Activated naive CD8-positive, alpha-beta T cell treated with anti-CD3 and anti-CD28 coated beads for 36 hours (primary cell): ENCODE results near the gene GSTM3. TPM values are rescaled to one million over a fixed set of nuclear protein-coding genes. Genes with fewer than 3 reads are reported as not detected.
"Not testable (repeated sequence)": the region's sequence is repeated elsewhere in the genome, so short reads cannot be mapped to it uniquely, and the experiment has no call there.

Experiments
- DNase-seq: peaks from one replicate; pipeline ENCODE4 v3.0.0; 2021
- H3K27ac Mint-ChIP-seq: one replicate; pipeline ENCODE4 v1.8.0; 2022; ENCODE audit warnings: mild to moderate bottlenecking, moderate library complexity, mixed read lengths
- H3K27me3 Mint-ChIP-seq: one replicate; pipeline ENCODE4 v1.8.0; 2022; ENCODE audit warnings: mild to moderate bottlenecking, mixed read lengths
- H3K36me3 Mint-ChIP-seq: one replicate; pipeline ENCODE4 v1.8.0; 2021; ENCODE audit warnings: mild to moderate bottlenecking, mixed read lengths
- H3K4me1 Mint-ChIP-seq: one replicate; pipeline ENCODE4 v1.8.0; 2021; ENCODE audit warnings: mixed read lengths
- H3K4me3 Mint-ChIP-seq: one replicate; pipeline ENCODE4 v1.8.0; 2022; ENCODE audit warnings: mild to moderate bottlenecking, moderate library complexity, mixed read lengths
- H3K9me3 Mint-ChIP-seq: one replicate; pipeline ENCODE4 v1.8.0; 2022; ENCODE audit warnings: mixed read lengths
- total RNA-seq, 2 experiments: library from RNA; stranded (reverse); gene quantifications; one replicate each; pipeline ENCODE4 v1.2.3, GENCODE V29; 2021

The GSTM3 gene
- total RNA-seq, 2 experiments from 2014 or later = 21.4 to 25.4 TPM

- no peak for DNase-seq
Observed at GRCh38 chr1:109713636-109714035, 27.2 kb downstream of the GSTM3 start.

GRCh38 chr1:109712321-109712864, 28.4 kb downstream of the GSTM3 start:
- Mint-ChIP-seq H3K27ac (no peak overlapping the region), H3K9me3 (peaks cover 9% of the 10 kb centered on the region), H3K4me1 (no peaks in the 10 kb centered on the region), H3K4me3 (no peak overlapping the region), H3K27me3 (peaks cover 9% of the 10 kb centered on the region), H3K36me3 (no peaks in the 10 kb centered on the region)
- DNase-seq = no peak

More at GRCh38 chr1:109713636-109714035, 27.2 kb downstream of the GSTM3 start:
- Mint-ChIP-seq H3K4me1 (no peaks in the 10 kb centered on the region), H3K27ac (no peak overlapping the region), H3K4me3 (no peak overlapping the region), H3K9me3 (peaks cover 6% of the 10 kb centered on the region), H3K36me3 (no peaks in the 10 kb centered on the region), H3K27me3 (peaks cover 9% of the 10 kb centered on the region)

GRCh38 chr1:109711593-109712320, 29.1 kb downstream of the GSTM3 start, which contains the start of gene GSTM5:
Gene GSTM5, plus strand, starts transcription at chr1:109712251. Its CDS starts 62 bp downstream, at chr1:109712313.
- not testable (repeated sequence) for H3K27ac Mint-ChIP-seq, H3K4me3 Mint-ChIP-seq

GRCh38 chr1:109709822-109710221, 31.0 kb downstream of the GSTM3 start:
- H3K4me3 Mint-ChIP-seq, H3K27me3 Mint-ChIP-seq, DNase-seq, H3K36me3 Mint-ChIP-seq, H3K27ac Mint-ChIP-seq, H3K4me1 Mint-ChIP-seq, H3K9me3 Mint-ChIP-seq: not testable (repeated sequence)

More at GRCh38 chr1:109711593-109712320, 29.1 kb downstream of the GSTM3 start, which contains the start of gene GSTM5:
- not testable (repeated sequence) for H3K27me3 Mint-ChIP-seq, H3K36me3 Mint-ChIP-seq, DNase-seq, H3K9me3 Mint-ChIP-seq, H3K4me1 Mint-ChIP-seq

- H3K4me3 Mint-ChIP-seq, H3K36me3 Mint-ChIP-seq, H3K4me1 Mint-ChIP-seq, H3K27me3 Mint-ChIP-seq, DNase-seq, H3K27ac Mint-ChIP-seq, H3K9me3 Mint-ChIP-seq: not testable (repeated sequence)
Observed at GRCh38 chr1:109708949-109709348, 31.9 kb downstream of the GSTM3 start.

GRCh38 chr1:109705411-109705810, 35.4 kb downstream of the GSTM3 start:
- Mint-ChIP-seq H3K4me3 (no peak overlapping the region), H3K27ac (no peak overlapping the region), H3K36me3 (no peaks in the 10 kb centered on the region), H3K4me1 (no peaks in the 10 kb centered on the region), H3K27me3 (peaks cover 2% of the 10 kb centered on the region), H3K9me3 (peaks cover 12% of the 10 kb centered on the region)
- DNase-seq = no peak

- H3K4me3 Mint-ChIP-seq = no peak overlapping the region
- no peaks in the 10 kb centered on the region for H3K36me3 Mint-ChIP-seq
- peaks cover 2% of the 10 kb centered on the region for H3K27me3 Mint-ChIP-seq
- H3K27ac Mint-ChIP-seq = no peak overlapping the region
- peaks cover 7% of the 10 kb centered on the region for H3K9me3 Mint-ChIP-seq
- H3K4me1 Mint-ChIP-seq = no peaks in the 10 kb centered on the region
- no peak for DNase-seq
Observed at GRCh38 chr1:109704173-109704572, 36.7 kb downstream of the GSTM3 start.

- H3K9me3 Mint-ChIP-seq, H3K4me1 Mint-ChIP-seq, H3K4me3 Mint-ChIP-seq, H3K36me3 Mint-ChIP-seq, H3K27me3 Mint-ChIP-seq, H3K27ac Mint-ChIP-seq, DNase-seq: not testable (repeated sequence)
Observed at GRCh38 chr1:109702940-109703339, 37.9 kb downstream of the GSTM3 start.

GRCh38 chr1:109697861-109698260, 43.0 kb downstream of the GSTM3 start:
- not testable (repeated sequence) for H3K9me3 Mint-ChIP-seq, H3K27me3 Mint-ChIP-seq, DNase-seq, H3K4me1 Mint-ChIP-seq, H3K36me3 Mint-ChIP-seq, H3K27ac Mint-ChIP-seq, H3K4me3 Mint-ChIP-seq

GRCh38 chr1:109697066-109697465, 43.8 kb downstream of the GSTM3 start:
- Mint-ChIP-seq H3K36me3 (no peaks in the 10 kb centered on the region), H3K27ac (no peak overlapping the region), H3K27me3 (no peaks in the 10 kb centered on the region), H3K4me3 (no peak overlapping the region), H3K4me1 (no peaks in the 10 kb centered on the region), H3K9me3 (no peaks in the 10 kb centered on the region)
- no peak for DNase-seq

GRCh38 chr1:109695138-109695537, 45.7 kb downstream of the GSTM3 start:
- not testable (repeated sequence) for H3K36me3 Mint-ChIP-seq, H3K4me3 Mint-ChIP-seq, DNase-seq, H3K27ac Mint-ChIP-seq, H3K4me1 Mint-ChIP-seq, H3K27me3 Mint-ChIP-seq, H3K9me3 Mint-ChIP-seq

- H3K4me1 Mint-ChIP-seq, H3K4me3 Mint-ChIP-seq, H3K27ac Mint-ChIP-seq, H3K27me3 Mint-ChIP-seq, H3K36me3 Mint-ChIP-seq, H3K9me3 Mint-ChIP-seq, DNase-seq: not testable (repeated sequence)
Observed at GRCh38 chr1:109694400-109694799, 46.4 kb downstream of the GSTM3 start.

GRCh38 chr1:109691759-109692158, 49.1 kb downstream of the GSTM3 start:
- DNase-seq = no peak
- H3K27ac Mint-ChIP-seq = no peak overlapping the region
- no peaks in the 10 kb centered on the region for H3K4me1 Mint-ChIP-seq
- no peak overlapping the region for H3K4me3 Mint-ChIP-seq
- H3K36me3 Mint-ChIP-seq = no peaks in the 10 kb centered on the region
- no peaks in the 10 kb centered on the region for H3K27me3 Mint-ChIP-seq
- no peaks in the 10 kb centered on the region for H3K9me3 Mint-ChIP-seq

GRCh38 chr1:109689844-109690405, 50.9 kb downstream of the GSTM3 start:
- Mint-ChIP-seq H3K27me3 (no peaks in the 10 kb centered on the region), H3K4me1 (no peaks in the 10 kb centered on the region), H3K9me3 (no peaks in the 10 kb centered on the region), H3K36me3 (no peaks in the 10 kb centered on the region), H3K27ac (no peak overlapping the region), H3K4me3 (no peak overlapping the region)
- DNase-seq = no peak

GRCh38 chr1:109687641-109688499, 53.0 kb downstream of the GSTM3 start, which contains the start of gene GSTM1:
Gene GSTM1, plus strand, starts transcription at chr1:109687817. Its CDS starts 57 bp downstream, at chr1:109687874.
- Mint-ChIP-seq H3K27me3 (no peaks in the 10 kb centered on the region), H3K4me1 (no peaks in the 10 kb centered on the region), H3K36me3 (no peaks in the 10 kb centered on the region), H3K9me3 (no peaks in the 10 kb centered on the region), H3K4me3 (no peak within 1 kb of the TSS), H3K27ac (no peak within 1 kb of the TSS)
- no peak for DNase-seq
